ENCODE results near the gene POC1B. TPM values are rescaled to one million over a fixed set of nuclear protein-coding genes. Genes with fewer than 3 reads are reported as not detected.
A peak's percentile ranks its signal among the peaks of the same experiment; 100 is the strongest.

The POC1B gene
- total and polyA plus RNA-seq, 4 experiments from 2014 or later, result 19.8 to 46.3 (median 24.8) TPM

DNA sequence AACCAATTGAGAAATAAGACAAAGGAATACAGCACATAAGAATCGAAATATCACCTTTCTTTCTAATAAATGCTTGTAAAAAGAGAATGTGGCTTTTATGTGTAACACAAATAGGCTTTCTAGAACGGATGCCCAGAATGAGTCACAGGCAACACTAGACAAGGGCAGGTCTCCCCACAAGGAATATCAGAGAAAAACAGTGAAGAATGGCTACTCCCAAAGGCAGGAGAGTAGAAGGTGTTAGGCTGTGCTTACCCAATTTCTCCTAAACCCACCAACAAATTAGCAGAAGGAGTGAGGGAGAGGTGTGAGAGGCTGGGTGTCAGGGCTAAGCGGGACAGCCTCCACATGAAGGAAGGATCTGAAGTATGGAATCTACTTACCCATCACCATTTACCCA lies 56.5 kb downstream of the POC1B start:
- Histone ChIP-seq H3K4me1 (ENCODE audit: insufficient read depth, low read length) (peaks cover 44% of the 10 kb centered on the region), H3K27me3 (ENCODE audit: insufficient read depth, low read length) (no peaks in the 10 kb centered on the region), H3K9me3 (ENCODE audit: control insufficient read depth in 1 of 2, low read length in 2 of 2) (no peaks in the 10 kb centered on the region), H3K4me3 (ENCODE audit: low read length in 2 of 2) (no peak overlapping the region), H3K27ac (ENCODE audit: low read depth, low read length) (no peak overlapping the region), H3K36me3 (ENCODE audit: insufficient read depth, low read length) (no peaks in the 10 kb centered on the region)
- CTCF ChIA-PET (ENCODE audit: partially characterized antibody), result interaction anchor here (1.5 to 11.9 kb wide), 4 partner anchors 57 to 452 kb away, joined by 4 to 185 read pairs (median 31); partner anchors contain the start of genes GALNT4 and POC1B
- H3K27me3 Mint-ChIP-seq, result no peaks in the 10 kb centered on the region
- no peaks in the 10 kb centered on the region for H3K9me3 Mint-ChIP-seq
- intact Hi-C loops (cut with micrococcal nuclease), result loop anchor here (2.0 to 10.0 kb wide), 3 partner anchors 117 to 1488 kb away; partner anchors contain the start of genes CCER1 and DUSP6
- peaks cover 0 to 4% of the 10 kb centered on the region in 2 donors for H3K36me3 Mint-ChIP-seq
- peak in 1 of 5 donors; percentile 62 for DNase-seq
- POLR2A ChIA-PET (ENCODE audit: partially characterized antibody), result interaction anchor here (0.9 to 2.6 kb wide), 3 partner anchors 56 to 429 kb away, joined by 3 to 23 read pairs (median 3); partner anchors contain the start of genes ATP2B1, GALNT4 and POC1B
- H3K4me3 Mint-ChIP-seq, result peak overlapping the region in 6 of 8 donors; percentile 35 to 88 (median 65)
- H3K27ac Mint-ChIP-seq, result peak overlapping the region; percentile 67 to 93 (median 82)
- peaks cover 34 to 51% (median 41%) of the 10 kb centered on the region in 4 donors for H3K4me1 Mint-ChIP-seq

DNA sequence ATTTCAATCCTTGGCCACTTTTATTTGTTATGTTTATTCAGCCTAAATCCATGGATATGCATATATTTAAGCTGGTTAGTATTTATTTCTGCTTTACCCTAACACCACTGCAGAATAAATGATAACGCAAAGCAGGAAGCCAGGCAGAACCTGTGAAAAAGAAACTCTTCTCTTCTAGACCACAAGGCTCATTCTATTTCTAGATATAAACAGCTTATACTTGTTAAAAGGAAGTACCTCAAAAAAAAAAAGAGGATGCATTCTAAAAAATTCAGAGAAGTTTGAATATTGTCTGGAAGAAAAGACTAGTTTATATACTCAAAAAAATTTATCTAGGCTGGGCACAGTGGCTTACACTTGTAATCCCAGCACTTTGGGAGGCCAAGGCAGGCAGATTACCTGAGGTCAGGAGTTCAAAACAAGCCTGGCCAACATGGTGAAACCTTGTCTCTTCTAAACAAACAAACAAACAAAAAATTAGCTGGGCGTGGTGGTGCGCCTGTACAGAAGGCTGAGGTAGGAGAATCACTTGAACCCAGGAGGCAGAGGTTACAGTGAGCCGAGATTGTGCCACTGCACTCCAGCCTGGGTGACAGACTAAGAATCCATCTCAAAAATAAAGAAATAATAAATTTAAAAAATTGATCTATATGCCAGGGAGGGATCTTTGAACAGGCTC lies 57.1 kb downstream of the POC1B start:
- H3K4me1 ChIP-seq (ENCODE audit: insufficient read depth, low read length), result peaks cover 42% of the 10 kb centered on the region
- Mint-ChIP-seq H3K27me3 (no peaks in the 10 kb centered on the region), H3K27ac (peak overlapping the region; percentile 67 to 93 (median 87)), H3K4me3 (peak overlapping the region in 7 of 8 donors; percentile 35 to 88 (median 79)), H3K9me3 (no peaks in the 10 kb centered on the region), H3K36me3 (peaks cover 0 to 4% of the 10 kb centered on the region in 2 donors), H3K4me1 (peaks cover 33 to 48% (median 39%) of the 10 kb centered on the region in 4 donors)
- H3K27ac ChIP-seq (ENCODE audit: low read depth, low read length), result no peak overlapping the region
- ChIA-PET POLR2A (ENCODE audit: partially characterized antibody) (interaction anchor here (0.8 to 2.6 kb wide), 4 partner anchors 56 to 428 kb away, joined by 3 to 23 read pairs (median 3); partner anchors contain the start of genes ATP2B1, DUSP6, GALNT4 and POC1B), CTCF (ENCODE audit: partially characterized antibody) (interaction anchor here (1.2 to 11.9 kb wide), 5 partner anchors 58 to 451 kb away, joined by 3 to 185 read pairs (median 31); partner anchors contain the start of genes GALNT4 and POC1B)
- intact Hi-C loops (cut with micrococcal nuclease), result loop anchor here (2.0 to 10.0 kb wide), 3 partner anchors 116 to 1489 kb away; partner anchors contain the start of genes CCER1 and DUSP6
- no peaks in the 10 kb centered on the region for H3K36me3 ChIP-seq (ENCODE audit: insufficient read depth, low read length)
- DNase-seq, result peak in 4 of 5 donors; percentile 19 to 43 (median 32)
- no peaks in the 10 kb centered on the region for H3K9me3 ChIP-seq (ENCODE audit: control insufficient read depth in 1 of 2, low read length in 2 of 2)
- H3K4me3 ChIP-seq (ENCODE audit: low read length in 2 of 2), result no peak overlapping the region
- H3K27me3 ChIP-seq (ENCODE audit: insufficient read depth, low read length), result no peaks in the 10 kb centered on the region

DNA sequence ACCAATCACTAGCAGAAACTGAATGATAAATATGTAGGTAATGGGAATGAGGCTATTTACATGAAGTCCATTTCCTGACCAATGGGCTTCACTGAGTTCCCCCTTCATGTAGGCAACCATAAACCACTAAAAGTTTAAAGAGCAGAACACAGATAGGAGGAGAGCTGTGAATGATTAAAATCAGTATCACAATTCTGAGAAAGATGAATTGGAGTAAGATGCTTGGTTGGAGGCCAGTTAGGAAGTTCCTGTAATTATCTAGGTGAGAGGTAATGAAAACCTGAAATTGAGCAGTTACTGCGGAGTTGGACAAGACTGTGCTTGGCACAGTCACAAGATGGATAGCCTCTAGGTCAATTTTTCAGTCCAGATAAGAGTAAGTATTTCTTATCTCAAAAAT lies 57.8 kb downstream of the POC1B start:
- POLR2A ChIA-PET (ENCODE audit: partially characterized antibody), result interaction anchor here (0.6 to 2.6 kb wide), 3 partner anchors 57 to 448 kb away, joined by 3 to 23 read pairs (median 3); partner anchors contain the start of genes ATP2B1, GALNT4 and POC1B
- Histone ChIP-seq H3K27me3 (ENCODE audit: insufficient read depth, low read length) (no peaks in the 10 kb centered on the region), H3K9me3 (ENCODE audit: control insufficient read depth in 1 of 2, low read length in 2 of 2) (no peaks in the 10 kb centered on the region), H3K27ac (ENCODE audit: low read depth, low read length) (no peak overlapping the region), H3K36me3 (ENCODE audit: insufficient read depth, low read length) (no peaks in the 10 kb centered on the region), H3K4me3 (ENCODE audit: low read length in 2 of 2) (no peak overlapping the region), H3K4me1 (ENCODE audit: insufficient read depth, low read length) (peaks cover 42% of the 10 kb centered on the region)
- CTCF ChIA-PET (ENCODE audit: partially characterized antibody), result interaction anchor here (1.1 to 11.9 kb wide), 7 partner anchors 41 to 451 kb away, joined by 3 to 185 read pairs (median 5); partner anchors contain the start of genes GALNT4 and POC1B
- Mint-ChIP-seq H3K4me1 (peaks cover 33 to 48% (median 39%) of the 10 kb centered on the region in 4 donors), H3K4me3 (peak overlapping the region in 6 of 8 donors; percentile 23 to 78 (median 40)), H3K27ac (peak overlapping the region in 3 of 7 donors; percentile 15 to 74 (median 53)), H3K9me3 (no peaks in the 10 kb centered on the region), H3K27me3 (no peaks in the 10 kb centered on the region), H3K36me3 (peaks cover 2 to 4% of the 10 kb centered on the region in 2 donors)
- intact Hi-C loops (cut with micrococcal nuclease), result loop anchor here (2.0 to 10.0 kb wide), 3 partner anchors 115 to 1489 kb away; partner anchors contain the start of genes CCER1 and DUSP6
- no peak for DNase-seq

DNA sequence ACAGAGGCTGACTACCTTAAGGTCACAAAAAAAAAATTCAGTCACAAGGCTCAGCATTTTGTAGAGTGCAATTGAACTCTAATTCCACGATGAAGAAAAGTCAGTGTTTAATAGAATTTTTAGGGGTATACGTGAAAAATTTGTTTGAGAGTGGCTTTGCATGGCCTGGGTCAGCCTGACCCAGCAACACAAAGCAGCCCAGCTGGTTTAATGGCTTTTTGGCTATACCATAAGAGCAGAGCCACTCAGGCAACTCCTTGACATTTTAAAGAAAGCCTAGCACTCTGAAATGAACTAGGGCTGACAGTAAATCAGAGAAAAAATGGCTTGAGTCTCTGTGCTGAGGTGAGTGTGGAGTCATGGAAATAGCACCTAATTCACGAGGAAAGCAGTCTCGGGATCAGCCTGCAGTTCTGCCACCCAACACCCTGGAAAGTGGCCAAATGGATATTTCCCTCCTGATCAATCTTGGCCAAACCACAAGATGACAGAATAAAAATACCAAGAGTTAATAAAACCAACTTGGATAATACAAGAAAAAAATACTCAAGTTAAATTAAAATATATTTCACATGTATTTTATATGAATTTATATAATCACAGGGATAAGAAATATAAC lies 60.8 kb downstream of the POC1B start:
- Mint-ChIP-seq H3K27me3 (no peaks in the 10 kb centered on the region), H3K4me3 (no peak overlapping the region), H3K4me1 (peaks cover 33 to 46% (median 40%) of the 10 kb centered on the region in 4 donors), H3K9me3 (no peaks in the 10 kb centered on the region), H3K27ac (no peak overlapping the region), H3K36me3 (peaks cover 5 to 7% of the 10 kb centered on the region in 2 donors)
- DNase-seq, result no peak
- H3K27me3 ChIP-seq (ENCODE audit: insufficient read depth, low read length), result no peaks in the 10 kb centered on the region
- ChIA-PET CTCF (ENCODE audit: partially characterized antibody) (interaction anchor here (4.6 to 11.9 kb wide), 2 partner anchors 61 to 448 kb away, joined by 31 to 185 read pairs; partner anchors contain the start of genes GALNT4 and POC1B), POLR2A (ENCODE audit: partially characterized antibody) (no interaction called here)
- H3K27ac ChIP-seq (ENCODE audit: low read depth, low read length), result no peak overlapping the region
- no peak overlapping the region for H3K4me3 ChIP-seq (ENCODE audit: low read length in 2 of 2)
- no peaks in the 10 kb centered on the region for H3K36me3 ChIP-seq (ENCODE audit: insufficient read depth, low read length)
- intact Hi-C loops (cut with micrococcal nuclease), result loop anchor here (5.0 to 10.0 kb wide), 2 partner anchors 1350 to 1492 kb away; partner anchors contain the start of gene CCER1
- H3K4me1 ChIP-seq (ENCODE audit: insufficient read depth, low read length), result peaks cover 42% of the 10 kb centered on the region
- H3K9me3 ChIP-seq (ENCODE audit: control insufficient read depth in 1 of 2, low read length in 2 of 2), result no peaks in the 10 kb centered on the region

DNA sequence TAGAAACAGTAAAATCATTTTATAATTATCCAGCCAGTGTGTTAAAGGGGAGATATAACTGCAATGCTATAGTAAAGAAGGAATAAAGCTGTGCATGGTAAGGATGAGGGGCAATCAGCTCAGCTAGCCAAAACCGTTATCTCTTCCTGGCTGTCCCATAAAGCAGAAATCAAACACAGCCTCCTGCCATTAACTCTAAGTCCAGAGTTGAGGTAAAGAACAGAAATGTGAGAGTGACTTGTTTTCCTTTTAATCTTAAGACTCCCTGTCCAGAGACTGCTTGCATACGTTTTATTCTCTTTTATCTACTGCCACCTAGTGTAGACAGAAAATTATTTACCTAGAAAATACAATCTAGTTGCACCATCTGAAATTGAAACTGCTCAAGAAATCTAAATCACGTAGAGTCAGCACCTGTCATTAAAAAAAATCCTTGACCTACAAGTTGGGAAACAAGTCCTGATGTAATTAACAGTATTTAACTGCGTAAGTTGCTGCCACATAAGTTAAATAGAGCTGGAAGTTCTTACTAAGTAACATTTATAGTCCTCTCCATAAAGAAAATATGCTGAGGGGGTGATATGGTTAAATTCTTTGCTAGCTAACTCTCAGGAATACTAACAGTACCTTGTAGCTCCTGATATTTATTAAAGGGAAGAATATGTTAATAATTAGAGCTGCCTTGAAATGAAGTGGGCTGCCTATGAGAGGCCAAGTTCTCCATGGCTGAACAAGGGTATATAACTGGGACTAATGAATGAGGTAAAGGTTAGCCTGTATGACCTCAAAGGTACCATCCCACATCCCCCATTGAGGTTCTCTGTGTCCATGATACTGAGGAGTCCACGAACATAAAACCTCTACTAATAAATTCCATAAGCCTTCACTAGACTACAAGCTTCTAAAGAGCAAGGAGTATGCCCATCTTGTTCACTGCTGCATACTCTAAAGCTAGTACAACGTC lies 63.9 kb downstream of the POC1B start:
- no peaks in the 10 kb centered on the region for H3K9me3 ChIP-seq (ENCODE audit: control insufficient read depth in 1 of 2, low read length in 2 of 2)
- CTCF ChIA-PET (ENCODE audit: partially characterized antibody), result interaction anchor here (0.7 to 7.6 kb wide), 36 partner anchors 9 to 558 kb away, joined by 3 to 138 read pairs (median 5); partner anchors contain the start of genes DUSP6, GALNT4 and POC1B
- no peak overlapping the region for H3K27ac ChIP-seq (ENCODE audit: low read depth, low read length)
- no peak overlapping the region for H3K4me3 ChIP-seq (ENCODE audit: low read length in 2 of 2)
- POLR2A ChIA-PET (ENCODE audit: partially characterized antibody), result interaction anchor here (0.5 to 1.2 kb wide), 2 partner anchors 9 to 103 kb away, joined by 3 read pairs; no protein-coding TSS in a partner anchor
- peak overlapping the region in 5 of 7 donors; percentile 49 to 78 (median 61) for H3K27ac Mint-ChIP-seq
- no peaks in the 10 kb centered on the region for H3K9me3 Mint-ChIP-seq
- H3K36me3 ChIP-seq (ENCODE audit: insufficient read depth, low read length), result no peaks in the 10 kb centered on the region
- H3K4me3 Mint-ChIP-seq, result peak overlapping the region in 4 of 8 donors; percentile 40 to 72 (median 58)
- no peaks in the 10 kb centered on the region for H3K27me3 Mint-ChIP-seq
- intact Hi-C loops (cut with micrococcal nuclease), result loop anchor here (1.0 to 10.0 kb wide), 4 partner anchors 67 to 1347 kb away; no protein-coding TSS in a partner anchor
- no peaks in the 10 kb centered on the region for H3K27me3 ChIP-seq (ENCODE audit: insufficient read depth, low read length)
- DNase-seq, result peak in 4 of 5 donors; percentile 57 to 62 (median 58)
- peaks cover 14 to 17% of the 10 kb centered on the region in 2 donors for H3K36me3 Mint-ChIP-seq
- H3K4me1 Mint-ChIP-seq, result peaks cover 15 to 18% (median 17%) of the 10 kb centered on the region in 4 donors
- peaks cover 12% of the 10 kb centered on the region for H3K4me1 ChIP-seq (ENCODE audit: insufficient read depth, low read length)

DNA sequence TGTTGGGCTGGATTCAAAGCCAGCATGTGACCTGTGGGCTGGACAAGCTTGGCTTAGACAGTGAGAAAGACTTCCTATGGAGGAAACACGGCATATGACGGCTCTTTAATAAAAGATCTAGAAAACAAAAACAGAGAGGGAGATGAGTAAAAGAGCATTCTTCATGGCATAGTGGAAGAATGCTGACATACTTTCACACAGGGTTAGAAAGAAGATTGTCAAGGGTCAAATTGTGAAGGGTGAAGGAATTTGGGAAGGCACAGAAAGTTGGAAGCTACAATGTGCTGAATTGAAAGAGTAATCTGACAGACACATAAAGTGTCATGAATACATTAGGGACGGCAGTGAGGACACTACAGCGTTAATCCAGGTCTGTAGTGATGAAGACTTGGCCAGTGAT lies 64.7 kb downstream of the POC1B start:
- Histone ChIP-seq H3K27ac (ENCODE audit: low read depth, low read length) (no peak overlapping the region), H3K27me3 (ENCODE audit: insufficient read depth, low read length) (no peaks in the 10 kb centered on the region), H3K9me3 (ENCODE audit: control insufficient read depth in 1 of 2, low read length in 2 of 2) (no peaks in the 10 kb centered on the region), H3K4me3 (ENCODE audit: low read length in 2 of 2) (no peak overlapping the region), H3K4me1 (ENCODE audit: insufficient read depth, low read length) (peaks cover 9% of the 10 kb centered on the region), H3K36me3 (ENCODE audit: insufficient read depth, low read length) (no peaks in the 10 kb centered on the region)
- POLR2A ChIA-PET (ENCODE audit: partially characterized antibody), result interaction anchor here (1.2 kb wide), 1 partner anchor 102 kb away, joined by 3 read pairs; no protein-coding TSS in a partner anchor
- DNase-seq, result no peak
- H3K4me1 Mint-ChIP-seq, result peaks cover 9 to 15% (median 11%) of the 10 kb centered on the region in 4 donors
- no peaks in the 10 kb centered on the region for H3K9me3 Mint-ChIP-seq
- peaks cover 14 to 18% of the 10 kb centered on the region in 2 donors for H3K36me3 Mint-ChIP-seq
- no peak overlapping the region for H3K27ac Mint-ChIP-seq
- CTCF ChIA-PET (ENCODE audit: partially characterized antibody), result interaction anchor here (0.6 to 7.6 kb wide), 24 partner anchors 10 to 447 kb away, joined by 3 to 138 read pairs (median 6); partner anchors contain the start of genes GALNT4 and POC1B
- intact Hi-C loops (cut with micrococcal nuclease), result loop anchor here (1.0 to 10.0 kb wide), 4 partner anchors 68 to 1346 kb away; no protein-coding TSS in a partner anchor
- H3K4me3 Mint-ChIP-seq, result no peak overlapping the region
- H3K27me3 Mint-ChIP-seq, result no peaks in the 10 kb centered on the region

All from CD4-positive, alpha-beta memory T cell (primary cell).